ENCODE results near the gene RNASEH1. TPM values are rescaled to one million over a fixed set of nuclear protein-coding genes. Genes with fewer than 3 reads are reported as not detected.

The RNASEH1 gene
- total RNA-seq, 1 donor from 2014 or later: 35.5 TPM

GRCh38 chr2:3600256-3600855, 42.2 kb upstream of the RNASEH1 start:
- Histone ChIP-seq H2AFZ (ENCODE audit: low read depth, low read length) (no peak overlapping the region), H3K9me3 (ENCODE audit: insufficient read depth, low read depth, low read length) (no peaks in the 10 kb centered on the region), H3K4me1 (ENCODE audit: insufficient read depth, low read length) (no peaks in the 10 kb centered on the region), H3K27ac (ENCODE audit: low read depth, low read length) (no peak overlapping the region), H3K9ac (ENCODE audit: low read length) (no peak overlapping the region), H3K36me3 (ENCODE audit: insufficient read depth, low read length) (no peaks in the 10 kb centered on the region), H3K79me2 (ENCODE audit: insufficient read depth, low read length) (no peaks in the 10 kb centered on the region), H3K4me3 (ENCODE audit: insufficient read depth, low read depth, low read length) (no peak overlapping the region), H3K4me2 (ENCODE audit: low read length) (no peak overlapping the region), H4K20me1 (ENCODE audit: insufficient read depth, low read length) (no peaks in the 10 kb centered on the region), H3K27me3 (ENCODE audit: insufficient read depth, low read length) (no peaks in the 10 kb centered on the region)
- Mint-ChIP-seq H3K36me3 (ENCODE audit: low read depth, unreplicated experiment) (peaks cover 4% of the 10 kb centered on the region), H3K27ac (ENCODE audit: unreplicated experiment) (no peak overlapping the region), H3K27me3 (ENCODE audit: low read depth, unreplicated experiment) (peaks cover 16% of the 10 kb centered on the region), H3K4me1 (ENCODE audit: low read depth, unreplicated experiment) (no peaks in the 10 kb centered on the region), H3K4me3 (ENCODE audit: unreplicated experiment) (peak overlapping the region; percentile 34), H3K9me3 (ENCODE audit: unreplicated experiment) (no peaks in the 10 kb centered on the region)
- DNase-seq (ENCODE audit: low read depth) (no peak), FAIRE-seq (no peak)
- TF ChIP-seq CTCF (IDR thresholded peaks at IDR 0.05; ENCODE audit: insufficient read depth, low read depth, low read length): no peak
- no peak for TF ChIP-seq EZH2 (IDR thresholded peaks at IDR 0.05; ENCODE audit: insufficient read depth, low read length)

- Histone ChIP-seq H4K20me1 (ENCODE audit: insufficient read depth, low read length) (no peaks in the 10 kb centered on the region), H3K4me3 (ENCODE audit: insufficient read depth, low read depth, low read length) (no peak overlapping the region), H2AFZ (ENCODE audit: low read depth, low read length) (no peak overlapping the region), H3K79me2 (ENCODE audit: insufficient read depth, low read length) (no peaks in the 10 kb centered on the region), H3K4me1 (ENCODE audit: insufficient read depth, low read length) (no peaks in the 10 kb centered on the region), H3K9me3 (ENCODE audit: insufficient read depth, low read depth, low read length) (no peaks in the 10 kb centered on the region), H3K4me2 (ENCODE audit: low read length) (no peak overlapping the region), H3K9ac (ENCODE audit: low read length) (no peak overlapping the region), H3K27me3 (ENCODE audit: insufficient read depth, low read length) (no peaks in the 10 kb centered on the region), H3K27ac (ENCODE audit: low read depth, low read length) (no peak overlapping the region), H3K36me3 (ENCODE audit: insufficient read depth, low read length) (no peaks in the 10 kb centered on the region)
- no peak for DNase-seq (ENCODE audit: low read depth)
- Mint-ChIP-seq H3K36me3 (ENCODE audit: low read depth, unreplicated experiment) (peaks cover 4% of the 10 kb centered on the region), H3K9me3 (ENCODE audit: unreplicated experiment) (no peaks in the 10 kb centered on the region), H3K27me3 (ENCODE audit: low read depth, unreplicated experiment) (peaks cover 16% of the 10 kb centered on the region), H3K4me3 (ENCODE audit: unreplicated experiment) (no peak overlapping the region), H3K27ac (ENCODE audit: unreplicated experiment) (no peak overlapping the region), H3K4me1 (ENCODE audit: low read depth, unreplicated experiment) (no peaks in the 10 kb centered on the region)
- no peak for FAIRE-seq
- no peak for TF ChIP-seq CTCF (IDR thresholded peaks at IDR 0.05; ENCODE audit: insufficient read depth, low read depth, low read length)
Measured at GRCh38 chr2:3598912-3599854, 41.0 kb upstream of the RNASEH1 start.
